HG03097 (cell line): ENCODE measurements around the gene PINK1.
A peak's percentile ranks its signal among the peaks of the same experiment; 100 is the strongest.
"Not testable (repeated sequence)": the region's sequence is repeated elsewhere in the genome, so short reads cannot be mapped to it uniquely, and the experiment has no call there.

Source experiments
- ATAC-seq: cut with Tn5 transposase; IDR thresholded peaks from one replicate; pipeline ENCODE4 v1.9.1; 2021; ENCODE audit not compliant: unreplicated experiment, low FRiP score

The PINK1 gene

DNA sequence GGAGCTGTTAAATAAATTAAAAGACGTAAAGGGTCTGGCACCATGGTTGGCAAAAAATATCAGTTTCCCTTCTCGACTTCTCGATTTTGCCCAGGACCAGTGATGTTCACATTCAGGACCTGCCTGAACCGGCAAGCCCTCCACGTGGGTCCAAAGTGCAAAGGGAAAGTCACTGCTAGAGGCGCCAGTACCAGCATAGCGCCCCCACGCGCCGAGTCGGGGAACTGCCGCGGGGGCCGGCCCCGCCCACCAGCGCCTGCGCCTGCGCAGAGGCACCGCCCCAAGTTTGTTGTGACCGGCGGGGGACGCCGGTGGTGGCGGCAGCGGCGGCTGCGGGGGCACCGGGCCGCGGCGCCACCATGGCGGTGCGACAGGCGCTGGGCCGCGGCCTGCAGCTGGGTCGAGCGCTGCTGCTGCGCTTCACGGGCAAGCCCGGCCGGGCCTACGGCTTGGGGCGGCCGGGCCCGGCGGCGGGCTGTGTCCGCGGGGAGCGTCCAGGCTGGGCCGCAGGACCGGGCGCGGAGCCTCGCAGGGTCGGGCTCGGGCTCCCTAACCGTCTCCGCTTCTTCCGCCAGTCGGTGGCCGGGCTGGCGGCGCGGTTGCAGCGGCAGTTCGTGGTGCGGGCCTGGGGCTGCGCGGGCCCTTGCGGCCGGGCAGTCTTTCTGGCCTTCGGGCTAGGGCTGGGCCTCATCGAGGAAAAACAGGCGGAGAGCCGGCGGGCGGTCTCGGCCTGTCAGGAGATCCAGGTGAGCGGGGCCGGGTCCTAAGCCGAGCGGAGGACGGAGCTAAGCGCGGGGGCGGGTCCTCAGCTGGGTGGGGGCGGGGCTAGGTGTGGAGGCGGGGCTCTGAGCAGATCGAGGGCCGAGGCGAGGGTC, at the start of gene PINK1:
PINK1 (plus strand) TSS at position 269 of the 875 bp plus-strand sequence; CDS start at position 360, 91 bp downstream.
- peak; percentile 39 for ATAC-seq

DNA sequence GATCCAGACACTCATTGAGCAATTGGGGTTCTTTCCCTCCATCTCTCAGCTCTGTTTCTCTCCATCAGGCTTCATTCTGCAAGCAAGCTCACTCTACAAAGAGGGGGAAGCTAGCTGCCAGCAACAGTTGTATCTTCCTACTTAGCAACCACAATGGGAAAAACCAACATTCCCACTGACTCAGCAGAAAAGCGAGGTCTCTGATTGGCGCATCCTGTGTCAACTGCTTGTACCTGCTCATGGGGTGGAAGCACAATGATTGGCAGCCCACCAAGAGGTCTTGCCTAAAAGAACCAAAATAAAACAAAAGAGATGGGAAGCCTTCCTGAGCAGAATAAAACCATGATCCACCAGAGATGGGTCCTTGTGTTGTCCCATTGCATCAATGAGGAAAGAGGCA, 48.4 kb upstream of the PINK1 start:
- no peak for ATAC-seq

DNA sequence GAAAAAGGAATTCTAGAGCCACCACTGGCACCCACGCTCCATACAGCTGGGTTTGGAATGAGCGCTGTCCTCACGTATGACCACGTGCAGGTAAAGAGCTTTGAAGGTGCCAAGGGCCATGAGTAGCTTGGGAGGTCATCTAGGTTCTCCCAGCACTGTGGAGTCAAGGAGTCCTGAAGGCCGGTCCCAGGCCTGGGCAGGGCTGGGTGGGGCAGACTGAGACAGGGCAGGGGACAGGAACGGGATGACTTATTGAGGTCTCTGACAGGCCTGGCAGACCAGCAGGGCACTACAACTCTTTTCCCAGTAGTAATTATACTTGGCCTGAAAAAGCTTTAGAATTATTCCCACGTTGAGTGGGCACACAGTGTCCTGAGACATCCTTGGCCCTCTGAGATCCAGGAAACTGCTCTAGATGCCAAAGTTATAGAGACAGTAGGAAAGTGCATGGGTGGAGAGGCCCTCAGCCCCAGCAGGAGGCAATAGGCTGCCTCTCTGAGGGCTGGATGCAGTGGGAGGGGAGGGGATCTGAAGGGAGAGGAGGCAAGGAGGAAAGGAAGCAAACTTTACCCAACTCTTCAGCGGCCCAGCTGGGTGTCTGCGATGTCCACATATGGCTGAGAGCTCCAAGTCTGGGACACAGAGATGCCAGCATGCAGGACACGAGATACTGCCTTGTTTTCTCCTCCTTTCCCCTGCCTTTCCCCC, 46.2 kb upstream of the PINK1 start:
- ATAC-seq: no peak

DNA sequence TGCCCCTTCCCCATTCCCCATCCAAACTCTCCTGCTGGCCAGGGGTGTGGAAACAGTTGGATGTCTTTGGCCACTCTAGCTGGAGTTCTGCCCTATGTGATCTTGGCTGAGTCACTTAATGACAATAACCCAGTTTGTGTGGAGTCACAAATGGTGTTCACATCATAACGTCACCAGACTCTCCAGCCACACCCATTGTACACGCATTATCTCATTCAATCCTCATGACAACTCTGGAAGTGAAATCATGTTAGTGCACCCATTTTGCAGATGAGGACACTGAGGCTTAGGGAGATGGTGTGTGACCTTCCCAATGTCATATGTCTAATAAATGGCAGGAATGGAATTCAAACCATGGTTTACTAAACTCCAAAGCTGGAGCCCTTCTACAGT, 45.6 kb upstream of the PINK1 start:
- ATAC-seq: no peak

DNA sequence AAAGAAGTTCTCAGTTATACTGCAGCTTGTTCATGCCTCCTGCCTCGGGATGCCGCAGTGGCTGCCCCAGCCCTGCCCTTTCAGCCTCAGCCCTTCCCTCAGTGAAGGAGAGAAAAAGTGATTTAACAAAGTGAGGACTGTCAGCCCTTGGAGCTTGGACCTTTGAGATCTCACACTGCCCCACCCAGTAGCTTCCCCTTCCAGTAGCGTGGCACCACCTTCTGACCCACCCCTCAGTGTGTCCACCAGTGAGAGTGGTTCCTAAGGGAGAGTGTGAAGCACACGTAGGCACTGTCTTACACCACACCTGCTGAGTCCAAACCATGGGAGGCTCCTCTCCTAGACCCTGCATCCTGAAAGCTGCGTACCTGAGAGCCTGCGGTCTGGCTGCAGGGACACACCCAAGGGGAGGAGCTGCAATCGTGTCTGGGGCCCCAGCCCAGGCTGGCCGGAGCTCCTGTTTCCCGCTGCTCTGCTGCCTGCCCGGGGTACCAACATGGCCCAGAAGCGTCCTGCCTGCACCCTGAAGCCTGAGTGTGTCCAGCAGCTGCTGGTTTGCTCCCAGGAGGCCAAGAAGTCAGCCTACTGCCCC, 44.5 kb upstream of the PINK1 start, which contains the start of gene CDA:
CDA (plus strand) TSS at position 464 of the 592 bp plus-strand sequence; CDS start at position 497, 33 bp downstream.
- no peak for ATAC-seq

DNA sequence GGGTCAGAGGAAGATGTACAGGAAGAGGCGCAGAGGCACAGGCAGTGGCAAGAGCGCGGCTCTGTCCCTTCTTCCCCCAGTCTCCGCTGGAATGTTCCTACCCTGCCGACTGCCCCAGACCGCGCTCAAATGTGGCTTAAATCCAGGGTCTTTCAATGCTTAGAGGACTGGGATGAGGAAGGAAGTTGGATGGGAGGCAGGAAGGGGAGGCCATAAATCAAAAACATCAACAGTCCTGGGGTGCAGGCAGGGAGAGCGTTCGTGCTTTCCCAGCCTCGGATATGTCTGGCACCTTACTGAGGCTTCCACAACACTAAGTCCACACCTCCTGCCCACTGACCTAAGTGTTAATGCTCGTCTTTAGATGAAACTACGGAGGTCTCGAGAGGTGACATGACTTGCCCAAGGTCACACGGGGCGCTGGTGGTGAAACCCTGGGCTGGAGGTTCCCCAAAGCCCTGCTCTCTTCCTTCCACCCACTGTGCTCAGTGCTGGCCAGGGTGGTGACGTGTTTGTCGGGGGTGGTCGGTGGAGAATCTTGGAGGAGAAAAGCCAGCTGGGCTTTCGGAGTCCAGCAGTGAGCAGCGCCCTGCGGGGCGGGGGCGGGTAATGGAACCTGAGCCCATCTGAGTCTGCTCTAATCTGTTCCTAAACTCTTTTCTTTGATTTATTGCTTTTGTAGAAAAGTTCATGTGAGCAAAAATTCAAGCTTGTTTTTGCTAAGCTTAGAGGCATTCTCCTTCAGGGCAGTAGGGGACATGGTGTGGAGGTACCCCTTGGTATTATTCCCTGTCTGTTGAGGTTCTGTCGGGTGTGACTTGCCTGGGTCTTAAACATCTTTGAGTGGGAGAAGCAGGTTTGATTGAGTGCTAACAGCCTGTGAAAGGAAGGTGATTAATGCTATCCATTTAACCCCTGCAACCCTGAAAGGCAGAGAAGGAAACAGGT, 43.7 kb upstream of the PINK1 start:
- no peak for ATAC-seq

DNA sequence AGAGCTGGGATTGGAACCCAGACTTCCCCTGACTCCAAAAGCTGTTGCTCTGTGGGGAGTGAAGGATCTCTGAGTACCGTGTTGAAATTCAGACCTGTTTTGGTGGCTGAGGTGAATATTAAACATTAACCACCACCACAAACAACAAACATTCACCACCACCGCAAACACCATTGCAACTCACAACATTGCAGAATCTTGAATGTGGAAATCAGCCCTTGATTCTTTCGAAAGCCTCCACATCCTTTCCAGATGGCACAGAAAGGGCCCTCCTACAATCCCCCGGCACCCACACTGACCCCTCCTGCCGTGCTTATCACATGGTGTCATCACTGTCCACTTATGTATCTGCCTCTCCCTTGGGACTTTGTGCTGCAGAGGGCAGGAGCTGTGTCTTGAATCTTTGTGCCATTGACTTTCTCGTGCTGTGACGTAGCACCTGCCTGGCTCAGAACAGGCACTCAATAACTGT, 42.9 kb upstream of the PINK1 start:
- no peak for ATAC-seq

DNA sequence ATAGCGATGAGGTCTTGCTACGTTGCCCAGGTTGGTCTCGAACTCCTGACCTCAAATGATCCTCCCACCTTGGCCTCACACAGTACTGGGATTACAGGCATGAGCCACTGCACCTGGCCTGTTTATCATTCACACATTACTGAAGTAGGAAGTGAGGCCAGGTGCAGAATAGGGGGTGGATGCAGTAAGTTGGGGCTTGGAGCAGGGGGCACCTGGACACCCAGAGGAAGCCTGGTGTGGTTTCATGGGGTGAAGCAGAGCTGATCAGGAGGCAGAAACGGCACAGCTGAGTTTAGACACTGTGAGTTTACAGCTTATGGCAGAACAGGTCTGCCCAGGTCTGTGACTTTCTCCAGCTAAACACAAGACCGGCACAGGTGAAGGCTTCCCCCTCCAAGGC, 39.5 kb upstream of the PINK1 start:
- ATAC-seq: no peak

DNA sequence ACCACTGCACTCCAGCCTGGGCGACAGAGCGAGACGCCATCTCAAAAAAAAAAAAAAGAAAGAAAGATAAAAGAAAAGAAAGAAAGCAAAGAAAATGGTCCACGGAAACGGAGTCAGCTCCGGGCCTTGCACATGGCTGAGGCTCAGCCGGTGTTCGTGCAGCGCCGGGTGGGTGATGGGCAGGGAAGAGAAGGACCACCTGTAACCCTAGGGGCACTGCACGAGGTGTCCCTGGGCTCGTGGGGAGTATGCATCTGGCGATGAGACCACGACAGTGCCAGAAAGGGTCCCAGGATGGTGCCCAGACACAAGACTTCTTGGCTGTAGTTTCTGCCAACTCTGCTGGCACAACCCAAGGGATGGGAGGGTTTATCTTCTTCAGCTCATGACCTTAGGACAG, 38.5 kb upstream of the PINK1 start:
- ATAC-seq: no peak

DNA sequence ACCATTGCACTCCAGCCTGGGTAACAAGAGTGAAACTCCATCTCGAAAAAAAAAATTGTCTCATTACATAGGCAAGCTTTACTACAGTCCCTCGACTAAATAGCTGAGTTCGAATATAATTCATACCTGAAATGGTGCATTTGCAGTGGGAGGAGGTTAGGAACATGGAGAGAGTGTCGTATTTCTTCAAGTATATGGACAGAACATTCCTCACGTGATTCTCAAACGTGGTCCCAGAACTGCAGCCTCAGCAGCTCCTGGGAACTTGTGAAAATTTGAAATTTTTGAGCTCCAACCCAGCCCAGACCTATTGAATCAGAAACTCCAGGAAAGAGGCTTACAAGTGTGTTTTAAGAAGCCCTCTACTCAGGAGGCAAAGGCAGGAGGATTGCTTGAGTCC, 37.2 kb upstream of the PINK1 start:
- no peak for ATAC-seq

DNA sequence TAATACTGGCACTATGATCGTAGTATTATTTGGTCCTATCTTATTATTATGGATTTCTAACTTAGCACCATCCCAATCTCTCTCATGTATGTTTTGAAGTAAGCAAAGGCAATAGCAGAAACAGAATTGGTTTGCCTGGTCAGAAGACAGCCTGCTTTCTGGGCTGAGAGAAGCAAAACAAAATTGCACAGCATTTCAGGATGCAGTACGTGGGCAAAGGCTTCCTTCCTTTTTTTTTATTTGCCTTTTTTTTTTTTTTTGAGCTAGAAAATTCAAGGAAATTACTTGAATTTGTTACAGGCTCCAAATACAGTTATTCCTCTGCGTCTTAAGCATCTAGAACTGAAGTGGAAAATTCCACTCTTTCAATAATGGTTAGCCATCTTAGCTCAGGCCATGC, 35.6 kb upstream of the PINK1 start:
- ATAC-seq: no peak

DNA sequence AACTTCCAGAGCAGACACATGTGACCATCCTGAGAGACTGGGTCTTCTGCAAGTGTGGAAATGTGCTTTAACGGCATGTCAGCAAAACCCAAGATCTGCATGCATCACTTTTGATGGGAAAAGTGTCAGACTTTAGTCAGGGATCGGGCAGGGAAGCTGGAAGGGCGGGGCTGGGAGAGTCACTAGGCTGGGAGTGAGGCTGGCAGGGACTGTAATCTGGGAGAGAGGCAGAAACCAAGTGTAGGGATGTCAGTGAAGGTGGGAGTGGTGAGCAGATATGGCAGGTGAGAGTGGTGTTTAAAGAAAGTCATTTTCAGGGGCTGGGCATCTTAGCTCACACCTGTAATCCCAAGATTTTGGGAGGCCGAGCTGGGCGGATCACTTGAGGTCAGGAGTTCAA, 33.1 kb upstream of the PINK1 start:
- no peak for ATAC-seq

DNA sequence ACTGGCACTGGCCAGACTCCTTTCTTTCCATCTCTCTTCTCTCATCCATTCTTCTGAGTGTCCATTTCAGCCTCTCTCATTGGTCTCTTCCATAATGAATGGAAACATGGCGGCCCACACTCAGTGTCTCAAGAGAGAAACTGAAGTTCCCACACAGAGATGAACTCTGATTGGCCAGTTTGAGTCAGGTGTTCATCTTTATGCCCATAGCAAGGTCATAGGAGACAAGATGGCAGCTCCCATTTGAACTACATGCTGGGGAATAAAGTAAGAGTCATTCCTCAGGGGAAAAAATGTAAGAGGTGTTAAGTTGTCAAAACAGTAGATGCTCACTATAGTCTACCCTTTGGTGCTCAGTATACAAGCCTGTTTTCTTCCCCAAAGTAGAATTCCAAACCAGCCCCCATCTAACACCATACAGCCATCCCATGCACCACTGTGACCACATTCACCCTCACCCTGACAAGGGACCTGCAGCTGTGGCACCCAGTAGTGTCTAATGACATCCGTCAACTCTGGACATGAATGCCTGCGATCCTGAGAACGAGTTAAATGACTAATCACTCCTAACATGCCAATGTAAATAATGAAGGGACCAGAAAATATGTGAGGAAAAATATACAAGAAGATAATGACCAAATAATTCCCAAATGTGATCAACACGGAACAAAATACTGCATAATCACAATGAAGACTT, 32.0 kb upstream of the PINK1 start:
- no peak for ATAC-seq

DNA sequence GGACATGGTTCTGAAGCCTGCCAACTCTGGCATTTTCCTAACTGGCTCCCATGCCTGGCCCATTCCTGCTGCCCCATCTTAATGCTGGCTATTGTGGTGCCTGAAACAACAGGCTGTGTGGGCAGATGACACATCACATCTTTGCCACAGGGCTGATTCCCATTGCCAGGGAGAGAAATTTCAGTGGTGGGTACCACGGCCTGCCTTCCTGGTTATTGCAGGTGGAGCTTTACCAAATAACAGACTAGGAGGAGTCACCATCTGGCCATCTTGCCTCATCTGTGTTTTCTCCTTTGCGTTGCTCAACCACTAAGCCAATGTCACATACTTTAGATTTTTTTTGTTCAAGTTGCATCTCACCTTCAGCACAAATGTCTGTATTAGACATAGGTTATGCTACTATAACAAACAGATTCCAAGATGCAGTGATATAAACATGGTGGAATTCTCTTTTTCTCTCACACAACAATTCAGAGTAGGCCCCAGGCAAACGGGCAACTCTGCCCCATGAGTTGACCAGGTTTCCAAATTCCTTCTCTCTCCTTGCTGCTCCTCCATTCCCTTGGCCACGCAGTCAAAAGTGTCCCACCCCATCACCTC, 30.3 kb upstream of the PINK1 start:
- ATAC-seq: no peak

DNA sequence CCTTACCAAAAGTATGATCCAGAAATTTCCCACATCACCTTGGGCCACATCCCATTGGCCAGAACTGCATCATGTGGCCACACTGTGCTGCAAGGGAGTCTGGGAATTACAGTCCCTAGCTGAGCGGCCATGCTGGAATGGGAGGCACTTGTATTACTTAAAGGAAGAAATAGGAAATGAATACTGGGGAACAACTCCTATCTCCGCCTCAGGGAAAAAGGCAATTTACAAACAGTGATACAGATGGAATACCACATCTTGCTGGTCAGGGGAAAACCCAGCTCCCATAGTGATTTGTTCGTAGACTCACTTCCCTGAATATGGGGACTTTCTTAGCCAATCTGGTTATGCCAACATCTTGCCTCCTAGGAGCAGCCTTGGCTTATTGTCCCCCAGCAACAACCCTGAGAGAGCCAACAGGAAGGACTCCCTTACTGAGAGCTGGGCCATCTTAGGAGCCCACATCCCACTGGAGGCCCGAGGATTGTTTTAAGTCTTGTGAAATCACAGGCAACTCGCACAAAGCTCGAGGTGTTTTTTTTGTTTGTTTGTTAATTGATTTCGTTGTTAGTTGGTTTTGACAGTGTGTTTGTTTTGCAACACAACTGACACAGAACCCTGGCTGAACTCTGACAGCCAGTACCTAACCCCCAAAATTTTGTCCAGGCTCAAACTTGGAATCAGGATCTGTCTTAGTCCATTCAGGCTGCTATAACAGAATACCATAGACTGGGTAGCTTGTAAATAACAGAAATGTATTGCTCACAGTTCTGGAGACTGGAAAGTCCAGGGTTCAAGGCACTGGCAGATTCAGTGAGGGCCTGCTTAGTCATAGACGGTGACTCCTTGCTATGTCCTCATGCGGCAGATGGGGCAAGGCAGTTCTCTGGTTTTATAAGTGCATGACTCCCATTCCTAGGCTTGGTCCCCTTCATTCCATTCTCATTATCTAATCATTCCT, 29.5 kb upstream of the PINK1 start:
- no peak for ATAC-seq

DNA sequence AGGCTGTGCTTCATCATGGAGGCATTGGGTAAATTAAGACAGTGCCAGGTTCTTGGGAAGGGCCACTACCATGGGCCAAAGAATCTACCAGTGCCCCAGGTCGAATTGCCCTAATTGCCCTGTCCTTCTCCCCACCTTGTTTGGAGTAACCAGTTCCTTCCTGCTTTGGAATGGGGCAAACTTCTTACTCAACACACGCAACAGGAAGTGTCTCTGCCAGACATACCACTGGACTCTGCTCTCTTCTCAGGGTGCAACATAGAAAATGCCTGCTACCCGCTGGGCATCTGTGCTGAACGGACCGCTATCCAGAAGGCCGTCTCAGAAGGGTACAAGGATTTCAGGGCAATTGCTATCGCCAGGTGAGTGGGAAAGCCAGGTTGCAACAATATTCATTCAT, 28.6 kb upstream of the PINK1 start:
- no peak for ATAC-seq

DNA sequence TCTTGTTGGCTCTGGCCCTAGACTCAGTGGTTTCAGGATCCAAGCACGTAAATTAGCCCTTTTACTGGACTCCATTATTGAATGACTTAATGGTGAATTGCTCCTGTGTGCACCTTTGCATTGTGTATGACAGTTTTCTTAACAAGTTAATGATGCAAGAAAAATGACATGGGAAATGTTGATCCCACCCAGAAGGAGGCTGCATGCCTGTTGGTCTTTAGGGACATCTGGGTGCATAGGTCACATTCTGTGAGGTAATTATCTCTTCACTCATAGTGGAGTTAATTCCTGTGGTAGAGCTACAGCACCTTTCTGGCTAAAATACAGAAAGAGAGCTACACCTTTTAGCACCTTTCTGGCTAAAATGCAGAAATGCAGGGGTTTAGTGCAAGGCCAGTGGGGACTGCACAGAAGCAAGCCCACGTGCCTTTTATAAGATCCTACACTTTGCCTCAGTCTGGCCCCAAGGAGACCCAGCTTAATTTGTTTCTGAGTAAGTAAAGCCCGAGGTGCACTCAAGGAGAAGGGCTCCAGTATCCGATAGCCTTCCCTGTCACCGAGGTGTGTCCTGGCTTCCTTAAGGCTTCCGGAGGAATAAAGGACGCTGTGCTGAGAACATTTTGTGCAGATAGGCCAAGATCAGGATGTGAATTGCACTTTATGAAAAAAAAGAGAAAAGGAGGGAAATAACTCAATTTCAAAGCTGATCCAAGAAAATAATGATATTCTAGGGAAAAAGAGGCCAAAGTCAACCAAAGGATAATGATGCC, 26.3 kb upstream of the PINK1 start:
- not testable (repeated sequence) for ATAC-seq
